ENCODE results near the gene ME1. TPM values are rescaled to one million over a fixed set of nuclear protein-coding genes. Genes with fewer than 3 reads are reported as not detected.
A peak's percentile ranks its signal among the peaks of the same experiment; 100 is the strongest.

The ME1 gene
- total and polyA plus RNA-seq, 9 of the 15 experiments (the other 6 are each of a cell fraction or from before 2014, with no cell fraction given), result 3.2 to 10.4 (median 5.5) TPM

- TF ChIP-seq ZBTB1 (CRISPR knock-in tag; IDR thresholded peaks at IDR 0.05; ENCODE audit: borderline replicate concordance, low read depth) (peak; percentile 66; the same call in 1 of the 2 replicates), ZNF644 (tag; IDR thresholded peaks at IDR 0.05; ENCODE audit: low read depth) (0 out of 2 replicates have a peak, but pooled peaks have one; percentile 17), EHMT2 (IDR thresholded peaks at IDR 0.05) (no peak), ZNF282 (CRISPR knock-in tag; IDR thresholded peaks at IDR 0.05) (no peak; the same call in 1 of the 2 replicates), ZBTB2 (IDR thresholded peaks at IDR 0.05) (0 out of 2 replicates have a peak, but pooled peaks have one; percentile 24), ATF3 (IDR thresholded peaks at IDR 0.05) (peak; percentile 64), ATF3 (CRISPR knock-in tag; conservative IDR thresholded peaks at IDR 0.05) (no peak), ELF2 (CRISPR knock-in tag; IDR thresholded peaks at IDR 0.05) (no peak), HOMEZ (CRISPR knock-in tag; IDR thresholded peaks at IDR 0.05) (no peak), TAF9B (IDR thresholded peaks at IDR 0.05; ENCODE audit: partially characterized antibody) (peak; percentile 84)
- TF ChIP-seq, protein P1, sequence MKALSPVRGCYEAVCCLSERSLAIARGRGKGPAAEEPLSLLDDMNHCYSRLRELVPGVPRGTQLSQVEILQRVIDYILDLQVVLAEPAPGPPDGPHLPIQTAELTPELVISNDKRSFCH (CRISPR knock-in tag; IDR thresholded peaks at IDR 0.05), result no peak
- TF ChIP-seq, protein P1 (tag; IDR thresholded peaks at IDR 0.05), result no peak
- TF ChIP-seq, protein P2, sequence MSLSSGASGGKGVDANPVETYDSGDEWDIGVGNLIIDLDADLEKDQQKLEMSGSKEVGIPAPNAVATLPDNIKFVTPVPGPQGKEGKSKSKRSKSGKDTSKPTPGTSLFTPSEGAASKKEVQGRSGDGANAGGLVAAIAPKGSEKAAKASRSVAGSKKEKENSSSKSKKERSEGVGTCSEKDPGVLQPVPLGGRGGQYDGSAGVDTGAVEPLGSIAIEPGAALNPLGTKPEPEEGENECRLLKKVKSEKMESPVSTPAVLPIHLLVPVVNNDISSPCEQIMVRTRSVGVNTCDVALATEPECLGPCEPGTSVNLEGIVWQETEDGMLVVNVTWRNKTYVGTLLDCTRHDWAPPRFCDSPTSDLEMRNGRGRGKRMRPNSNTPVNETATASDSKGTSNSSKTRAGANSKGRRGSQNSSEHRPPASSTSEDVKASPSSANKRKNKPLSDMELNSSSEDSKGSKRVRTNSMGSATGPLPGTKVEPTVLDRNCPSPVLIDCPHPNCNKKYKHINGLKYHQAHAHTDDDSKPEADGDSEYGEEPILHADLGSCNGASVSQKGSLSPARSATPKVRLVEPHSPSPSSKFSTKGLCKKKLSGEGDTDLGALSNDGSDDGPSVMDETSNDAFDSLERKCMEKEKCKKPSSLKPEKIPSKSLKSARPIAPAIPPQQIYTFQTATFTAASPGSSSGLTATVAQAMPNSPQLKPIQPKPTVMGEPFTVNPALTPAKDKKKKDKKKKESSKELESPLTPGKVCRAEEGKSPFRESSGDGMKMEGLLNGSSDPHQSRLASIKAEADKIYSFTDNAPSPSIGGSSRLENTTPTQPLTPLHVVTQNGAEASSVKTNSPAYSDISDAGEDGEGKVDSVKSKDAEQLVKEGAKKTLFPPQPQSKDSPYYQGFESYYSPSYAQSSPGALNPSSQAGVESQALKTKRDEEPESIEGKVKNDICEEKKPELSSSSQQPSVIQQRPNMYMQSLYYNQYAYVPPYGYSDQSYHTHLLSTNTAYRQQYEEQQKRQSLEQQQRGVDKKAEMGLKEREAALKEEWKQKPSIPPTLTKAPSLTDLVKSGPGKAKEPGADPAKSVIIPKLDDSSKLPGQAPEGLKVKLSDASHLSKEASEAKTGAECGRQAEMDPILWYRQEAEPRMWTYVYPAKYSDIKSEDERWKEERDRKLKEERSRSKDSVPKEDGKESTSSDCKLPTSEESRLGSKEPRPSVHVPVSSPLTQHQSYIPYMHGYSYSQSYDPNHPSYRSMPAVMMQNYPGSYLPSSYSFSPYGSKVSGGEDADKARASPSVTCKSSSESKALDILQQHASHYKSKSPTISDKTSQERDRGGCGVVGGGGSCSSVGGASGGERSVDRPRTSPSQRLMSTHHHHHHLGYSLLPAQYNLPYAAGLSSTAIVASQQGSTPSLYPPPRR (CRISPR knock-in tag; IDR thresholded peaks at IDR 0.05; ENCODE audit: borderline replicate concordance), result no peak
- TF ChIP-seq, protein P3, sequence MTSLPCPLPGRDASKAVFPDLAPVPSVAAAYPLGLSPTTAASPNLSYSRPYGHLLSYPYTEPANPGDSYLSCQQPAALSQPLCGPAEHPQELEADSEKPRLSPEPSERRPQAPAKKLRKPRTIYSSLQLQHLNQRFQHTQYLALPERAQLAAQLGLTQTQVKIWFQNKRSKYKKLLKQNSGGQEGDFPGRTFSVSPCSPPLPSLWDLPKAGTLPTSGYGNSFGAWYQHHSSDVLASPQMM (CRISPR knock-in tag; IDR thresholded peaks at IDR 0.05), result no peak
These were observed at the start of gene ME1 (continued) for GRCh38 chr6:83430611-83431544.

Measured in K562 (cell line).